Liver (tissue), 9 donors: ENCODE results near the gene PEF1. TPM values are rescaled to one million over a fixed set of nuclear protein-coding genes. Genes with fewer than 3 reads are reported as not detected.

Source experiments
- DNase-seq: peaks from one replicate; pipeline ENCODE4 v3.0.0-alpha.2; 2017; ENCODE audit warnings: low spot score
- H3K27ac ChIP-seq, 2 donors: one replicate each; pipeline ENCODE4 v1.7.0; 2013; ENCODE audit warnings: inconsistent platforms in 2 of 2, low read length in 2 of 2, control low read depth in 1 of 2, low read depth in 1 of 2, mild to moderate bottlenecking in 1 of 2
- H3K27me3 ChIP-seq, 4 donors: one replicate each; pipeline versions ENCODE4 v1.6.1 to v1.7.0; 2013; ENCODE audit warnings: low read length in 3 of 4, inconsistent platforms in 1 of 4, mild to moderate bottlenecking in 1 of 4, moderate library complexity in 1 of 4; ENCODE audit not compliant: control insufficient read depth in 4 of 4, insufficient read depth in 4 of 4
- H3K36me3 ChIP-seq, 4 donors: one replicate each; pipeline versions ENCODE4 v1.6.1 to v1.7.0; 2013; ENCODE audit warnings: low read length in 3 of 4, mild to moderate bottlenecking in 3 of 4, low read depth in 1 of 4, moderate library complexity in 1 of 4; ENCODE audit not compliant: control insufficient read depth in 4 of 4, insufficient read depth in 3 of 4
- H3K4me1 ChIP-seq, 4 donors: one replicate each; pipeline versions ENCODE4 v1.6.1 to v1.7.0; 2013; ENCODE audit warnings: low read length in 3 of 4, mild to moderate bottlenecking in 3 of 4, moderate library complexity in 1 of 4; ENCODE audit not compliant: control insufficient read depth in 4 of 4, insufficient read depth in 4 of 4
- H3K4me3 ChIP-seq, 3 donors: one replicate each; pipeline versions ENCODE4 v1.6.1 to v1.7.0; 2013; ENCODE audit warnings: low read length in 3 of 3, control low read depth in 1 of 3, low read depth in 1 of 3, mild to moderate bottlenecking in 1 of 3
- H3K9ac ChIP-seq, 2 donors: one replicate each; pipeline ENCODE4 v1.7.0; 2013; ENCODE audit warnings: low read length in 2 of 2, mild to moderate bottlenecking in 2 of 2, moderate library complexity in 2 of 2, control low read depth in 1 of 2, low read depth in 1 of 2
- H3K9me3 ChIP-seq, 4 donors: one replicate each; pipeline versions ENCODE4 v1.6.1 to v1.7.0; 2013; ENCODE audit warnings: low read length in 3 of 4; ENCODE audit not compliant: control insufficient read depth in 4 of 4
- FOXA1 ChIP-seq: IDR thresholded peaks from 2 replicates; pipeline ENCODE4 v1.6.1; 2016; ENCODE audit warnings: antibody characterized with exemption
- HNF4G ChIP-seq: IDR thresholded peaks from 2 replicates; pipeline ENCODE4 v1.6.1; 2016; ENCODE audit warnings: antibody characterized with exemption
- MAX ChIP-seq: IDR thresholded peaks from 2 replicates; pipeline ENCODE4 v1.6.1; 2016; ENCODE audit warnings: antibody characterized with exemption
- NR2F2 ChIP-seq: IDR thresholded peaks from 2 replicates; pipeline ENCODE4 v1.6.1; 2016; ENCODE audit warnings: antibody characterized with exemption
- RAD21 ChIP-seq, 2 donors: IDR thresholded peaks; 2 replicates each; pipeline ENCODE4 v1.6.1; 2016; ENCODE audit warnings: antibody characterized with exemption in 2 of 2, mild to moderate bottlenecking in 2 of 2
- RXRA ChIP-seq, 2 donors: IDR thresholded peaks; 2 replicates each; pipeline ENCODE4 v1.6.1; 2017 to 2018; ENCODE audit warnings: antibody characterized with exemption in 2 of 2, mild to moderate bottlenecking in 1 of 2
- TAF1 ChIP-seq: conservative IDR thresholded peaks from 2 replicates; pipeline ENCODE4 v1.6.1; 2016; ENCODE audit warnings: antibody characterized with exemption, mild to moderate bottlenecking
- WGBS: extraction: QIAGEN DNeasy Blood & Tissue Kit; methylation state at CpG from one replicate; pipeline ENCODE4 v1.1.7; 2013; 5-methylcytosine and 5-hydroxymethylcytosine counted together
- polyA plus RNA-seq, 2 donors: library from polyadenylated mRNA; stranded (reverse) in 1 of 2; unstranded in 1 of 2; fragments of 200-250 nt in 1 of 2; fragments of >200 nt in 1 of 2; fragmentation: Nextera tagmentation in 1 of 2; extraction: Ambion mirVana in 1 of 2; gene quantifications; one replicate each; pipeline versions ENCODE4 v1.2.1 to v1.2.3, GENCODE V29; 2013 to 2015
- total RNA-seq, 2 donors: library from RNA; depleted of rRNA; stranded (reverse); fragments of >200 nt; gene quantifications; one replicate each; pipeline ENCODE4 v1.2.3, GENCODE V29; 2014
- TF ChIP-seq, protein P1 (sequence below): fragments of 150-350 bp; IDR thresholded peaks from 2 replicates; pipeline ENCODE4 v1.5.1; 2017; ENCODE audit warnings: improper control_type of control experiment, low read depth, low read length; ENCODE audit not compliant: missing input control
- donor health status: healthy.
- donor health status: healthy.
- donor health status: healthy.
- donor health status: healthy.
- donor health status: healthy.

PEF1 gene
- total and polyA plus RNA-seq, 4 donors = 27.7 to 46.8 (median 32.2) TPM

- no peak for TF ChIP-seq MAX
- TF ChIP-seq NR2F2 = peak; percentile 95
- Histone ChIP-seq H3K36me3 (no peaks in the 10 kb centered on the region), H3K4me3 (no peak overlapping the region), H3K4me1 (no peaks in the 10 kb centered on the region), H3K27ac (no peak overlapping the region), H3K27me3 (no peaks in the 10 kb centered on the region), H3K9ac (no peak overlapping the region), H3K9me3 (no peaks in the 10 kb centered on the region)
- no peak for DNase-seq
- 51% methylated on average over 6 of the region's 6 CpGs for WGBS
Observed at GRCh38 chr1:31596737-31597097, 48.0 kb downstream of the PEF1 start.

DNA sequence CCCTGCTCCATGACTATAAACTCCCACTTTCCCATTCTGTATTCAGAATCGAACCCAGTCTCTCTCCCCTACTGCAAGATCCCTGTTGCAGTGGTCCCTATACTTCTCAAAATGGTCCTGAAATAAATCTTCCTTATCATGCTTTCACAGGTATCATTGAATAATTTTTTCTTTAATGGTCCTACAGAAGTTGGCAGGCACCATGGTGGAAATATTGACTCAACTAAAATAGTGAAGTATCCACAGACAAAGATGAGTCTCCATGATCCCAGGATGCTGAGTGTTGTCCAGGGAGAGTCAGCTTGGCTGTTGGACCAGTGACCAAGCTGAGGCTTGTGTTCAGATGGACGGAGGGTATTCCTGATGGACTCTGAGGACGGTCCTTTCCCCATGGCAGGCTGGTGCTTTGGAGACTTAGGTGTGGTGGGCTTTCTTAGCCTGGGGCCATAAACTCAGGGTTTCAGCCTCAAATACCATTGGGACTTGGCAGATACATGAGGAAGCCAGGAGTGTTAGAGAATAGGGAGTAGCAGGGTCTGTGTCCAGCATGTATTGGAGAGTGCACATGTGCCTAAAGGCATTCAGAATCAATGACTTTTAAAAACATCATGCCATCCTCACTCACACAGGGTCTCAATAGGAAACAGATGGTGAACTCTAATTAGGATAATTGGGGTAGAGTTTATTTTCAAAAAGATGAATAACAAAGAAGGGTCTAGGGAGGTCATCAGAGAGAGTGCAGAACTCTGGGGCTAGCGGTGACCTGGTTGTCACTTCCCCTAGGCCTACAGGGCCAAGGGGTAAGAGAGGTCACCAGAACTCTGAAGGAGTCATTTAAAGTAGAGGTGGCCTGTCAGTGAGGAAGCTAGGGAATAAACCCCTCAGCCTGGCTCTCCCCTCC, 48.6 kb downstream of the PEF1 start:
- Histone ChIP-seq H3K27me3 (no peaks in the 10 kb centered on the region), H3K9me3 (no peaks in the 10 kb centered on the region), H3K27ac (no peak overlapping the region), H3K4me3 (no peak overlapping the region), H3K9ac (no peak overlapping the region), H3K36me3 (no peaks in the 10 kb centered on the region), H3K4me1 (no peaks in the 10 kb centered on the region)
- TF ChIP-seq NR2F2 (peak; percentile 97), HNF4G (no peak), TAF1 (no peak)
- 86% methylated on average over 4 of the region's 4 CpGs for WGBS
- no peak for DNase-seq

DNA sequence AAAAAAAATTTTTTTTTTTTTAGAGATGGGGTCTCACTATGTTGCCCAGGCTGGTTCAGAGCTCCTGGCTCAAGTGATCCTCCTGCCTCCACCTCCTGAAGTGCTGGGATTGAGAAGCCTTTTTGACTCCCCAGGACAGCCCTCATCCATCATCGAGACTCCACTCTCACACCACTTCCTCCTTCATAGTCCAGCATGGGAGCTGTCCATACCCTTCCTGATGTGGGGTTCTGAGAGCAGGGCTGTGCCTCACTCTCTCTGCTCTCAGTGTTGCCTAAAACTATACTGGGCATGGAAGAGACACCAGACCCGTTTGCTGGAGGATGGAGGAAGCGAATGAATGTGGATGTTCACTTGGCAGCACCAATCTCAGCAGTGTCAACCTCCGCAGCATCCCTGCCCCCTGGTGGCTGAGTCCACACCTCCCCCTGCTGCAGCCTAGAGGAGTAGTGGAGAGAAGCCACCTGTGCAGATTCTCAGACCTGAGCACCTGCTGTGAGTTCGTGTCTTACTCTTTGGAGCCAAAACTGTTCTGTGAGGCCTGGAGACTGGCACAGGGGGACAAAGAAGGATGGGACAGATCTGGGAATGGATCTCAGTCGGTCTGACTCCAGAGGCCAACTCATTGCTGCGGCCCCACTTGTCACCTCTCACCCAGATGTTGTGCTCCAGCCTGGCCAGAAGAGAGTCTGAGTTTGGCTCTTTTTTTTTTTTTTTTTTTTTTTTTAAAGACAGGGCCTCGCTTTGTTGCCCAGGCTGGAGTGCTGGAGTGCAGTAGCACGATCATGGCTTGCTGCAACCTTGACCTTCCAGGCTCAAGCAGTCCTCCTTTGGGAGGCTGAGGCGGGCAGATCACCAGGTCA, 50.7 kb downstream of the PEF1 start:
- Histone ChIP-seq H3K4me3 (no peak overlapping the region), H3K27me3 (no peaks in the 10 kb centered on the region), H3K36me3 (no peaks in the 10 kb centered on the region), H3K27ac (no peak overlapping the region), H3K9me3 (no peaks in the 10 kb centered on the region), H3K9ac (no peak overlapping the region), H3K4me1 (peaks cover 0 to 1% (median 0%) of the 10 kb centered on the region in 4 donors)
- 39% methylated on average over 10 of the region's 10 CpGs for WGBS
- DNase-seq = peak; percentile 79
- TF ChIP-seq MAX (no peak), RAD21 (IDR thresholded peaks at IDR 0.05) (peak; percentile 88 to 94), FOXA1 (no peak), RXRA (IDR thresholded peaks at IDR 0.05) (no peak)
- TF ChIP-seq, protein P1, sequence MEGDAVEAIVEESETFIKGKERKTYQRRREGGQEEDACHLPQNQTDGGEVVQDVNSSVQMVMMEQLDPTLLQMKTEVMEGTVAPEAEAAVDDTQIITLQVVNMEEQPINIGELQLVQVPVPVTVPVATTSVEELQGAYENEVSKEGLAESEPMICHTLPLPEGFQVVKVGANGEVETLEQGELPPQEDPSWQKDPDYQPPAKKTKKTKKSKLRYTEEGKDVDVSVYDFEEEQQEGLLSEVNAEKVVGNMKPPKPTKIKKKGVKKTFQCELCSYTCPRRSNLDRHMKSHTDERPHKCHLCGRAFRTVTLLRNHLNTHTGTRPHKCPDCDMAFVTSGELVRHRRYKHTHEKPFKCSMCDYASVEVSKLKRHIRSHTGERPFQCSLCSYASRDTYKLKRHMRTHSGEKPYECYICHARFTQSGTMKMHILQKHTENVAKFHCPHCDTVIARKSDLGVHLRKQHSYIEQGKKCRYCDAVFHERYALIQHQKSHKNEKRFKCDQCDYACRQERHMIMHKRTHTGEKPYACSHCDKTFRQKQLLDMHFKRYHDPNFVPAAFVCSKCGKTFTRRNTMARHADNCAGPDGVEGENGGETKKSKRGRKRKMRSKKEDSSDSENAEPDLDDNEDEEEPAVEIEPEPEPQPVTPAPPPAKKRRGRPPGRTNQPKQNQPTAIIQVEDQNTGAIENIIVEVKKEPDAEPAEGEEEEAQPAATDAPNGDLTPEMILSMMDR = peak; percentile 87
